HPDE6-E6E7 (cell line): Measurements from ENCODE around the gene KDM5A.
"Not testable (repeated sequence)": the region's sequence is repeated elsewhere in the genome, so short reads cannot be mapped to it uniquely, and the experiment has no call there.

Experiments
- DNase-seq: peaks from one replicate; pipeline ENCODE4 v3.0.0; 2011; ENCODE audit warnings: missing footprints; ENCODE audit errors: extremely low spot score

KDM5A gene

GRCh38 chr12:238736-239398 is 150.3 kb downstream of the KDM5A start:
- DNase-seq, result no peak

GRCh38 chr12:238116-238515 is 151.0 kb downstream of the KDM5A start:
- DNase-seq, result no peak

- no peak for DNase-seq
These were observed 151.9 kb downstream of the KDM5A start for GRCh38 chr12:237026-237815.

GRCh38 chr12:236445-236844 is 152.7 kb downstream of the KDM5A start:
- DNase-seq, result no peak

- not testable (repeated sequence) for DNase-seq
These were observed 153.2 kb downstream of the KDM5A start for GRCh38 chr12:235967-236366.

- no peak for DNase-seq
These were observed 154.2 kb downstream of the KDM5A start for GRCh38 chr12:234891-235415.

- no peak for DNase-seq
These were observed 155.1 kb downstream of the KDM5A start for GRCh38 chr12:234019-234418.

GRCh38 chr12:233615-233968 is 155.5 kb downstream of the KDM5A start:
- DNase-seq, result no peak

- no peak for DNase-seq
These were observed 156.1 kb downstream of the KDM5A start for GRCh38 chr12:232731-233614.

- no peak for DNase-seq
These were observed 158.0 kb downstream of the KDM5A start for GRCh38 chr12:230925-231671.
